H1 (cell line): ENCODE measurements around the gene PCDHGA1.

ENCODE experiments used
- CTCF ChIP-seq, 3 experiments: IDR thresholded peaks; 1 replicate in 2 of 3; 2 replicates in 1 of 3; pipeline versions ENCODE4 v1.5.1 to v1.6.1; 2011; ENCODE audit warnings: low read length in 3 of 3, mild to moderate bottlenecking in 3 of 3, inconsistent platforms in 2 of 3, low read depth in 1 of 3, moderate library complexity in 1 of 3; ENCODE audit not compliant: insufficient read depth in 1 of 3; ENCODE audit errors: control extremely low read depth in 1 of 3
- GABPA ChIP-seq: IDR thresholded peaks from 2 replicates; pipeline ENCODE4 v1.6.1; 2011; ENCODE audit warnings: mild to moderate bottlenecking, low read length, moderate library complexity, borderline replicate concordance; ENCODE audit not compliant: insufficient read depth
- JUN ChIP-seq: IDR thresholded peaks from 2 replicates; pipeline ENCODE4 v1.6.1; 2011; ENCODE audit warnings: low read depth, mild to moderate bottlenecking, improper control_type of control experiment, low read length
- MAX ChIP-seq: IDR thresholded peaks from 2 replicates; pipeline ENCODE4 v1.6.1; 2012; ENCODE audit warnings: inconsistent platforms
- POLR2AphosphoS5 ChIP-seq: IDR thresholded peaks from 2 replicates; pipeline ENCODE4 v1.6.1; 2011; ENCODE audit warnings: low read depth, low read length
- RFX5 ChIP-seq: IDR thresholded peaks from 2 replicates; pipeline ENCODE4 v1.6.1; 2011; ENCODE audit warnings: low read depth, low read length, improper control_type of control experiment, borderline replicate concordance
- TBP ChIP-seq: IDR thresholded peaks from 2 replicates; pipeline ENCODE4 v1.6.1; 2011; ENCODE audit warnings: low read depth, low read length, improper control_type of control experiment

- TF ChIP-seq RFX5 (no peak), CTCF (IDR thresholded peaks at IDR 0.05; ENCODE audit: control extremely low read depth in 1 of 3, insufficient read depth in 1 of 3, low read depth in 1 of 3, low read length in 3 of 3) (no peak), TBP (no peak), MAX (no peak), GABPA (no peak), JUN (no peak), POLR2AphosphoS5 (no peak)
Measured at GRCh38 chr5:141496038-141496437, 165.7 kb downstream of the PCDHGA1 start.
